ENCODE results near the gene FBXL7. TPM values are rescaled to one million over a fixed set of nuclear protein-coding genes. Genes with fewer than 3 reads are reported as not detected.

FBXL7 gene
- total and polyA plus RNA-seq, 8 donors = 0.35 to 2.4 (median 1.2) TPM

GRCh38 chr5:15510092-15510491 lies 10.1 kb downstream of the FBXL7 start:
- Histone ChIP-seq H3K27ac (no peak overlapping the region), H3K36me3 (no peaks in the 10 kb centered on the region), H3K27me3 (no peaks in the 10 kb centered on the region), H3K4me1 (no peaks in the 10 kb centered on the region), H3K9me3 (no peaks in the 10 kb centered on the region), H3K4me3 (no peak overlapping the region)
- WGBS, 2 donors = 52 to 79% methylated on average over 1 of the region's 1 CpG
- DNase-seq = no peak
- FAIRE-seq = no peak
- no peak for TF ChIP-seq CTCF (IDR thresholded peaks at IDR 0.05)
- intact Hi-C loops (cut with DNase I) = no loop called here
- no peak for ATAC-seq

DNA sequence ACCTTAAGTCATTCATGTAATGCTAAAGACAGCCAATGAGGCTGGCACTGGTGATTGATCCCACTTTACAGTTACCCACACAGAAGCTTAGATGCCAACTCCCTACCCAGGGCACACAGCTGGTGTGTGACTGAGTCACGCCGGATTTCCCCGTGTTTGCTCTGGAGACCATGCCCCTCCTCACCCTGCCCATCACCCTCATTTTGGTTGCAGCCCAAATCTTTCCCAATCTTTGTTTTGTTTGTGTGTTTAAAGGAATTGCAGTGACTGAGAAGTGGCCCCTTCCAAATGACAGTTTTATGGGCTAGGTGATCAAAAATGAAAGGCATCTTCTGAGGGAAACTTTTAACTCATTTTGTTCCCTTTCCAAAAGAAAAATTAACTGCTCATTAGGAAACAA lies 10.9 kb downstream of the FBXL7 start:
- Histone ChIP-seq H3K9me3 (no peaks in the 10 kb centered on the region), H3K4me3 (no peak overlapping the region), H3K36me3 (no peaks in the 10 kb centered on the region), H3K4me1 (no peaks in the 10 kb centered on the region), H3K27me3 (no peaks in the 10 kb centered on the region), H3K27ac (no peak overlapping the region)
- no peak for TF ChIP-seq CTCF (IDR thresholded peaks at IDR 0.05)
- DNase-seq (no peak), ATAC-seq (no peak), FAIRE-seq (no peak)
- intact Hi-C loops (cut with DNase I) = no loop called here
- 16 to 27% methylated on average over 3 of the region's 3 CpGs for WGBS, 2 donors

- Histone ChIP-seq H3K9me3 (no peaks in the 10 kb centered on the region), H3K27me3 (no peaks in the 10 kb centered on the region), H3K4me3 (no peak overlapping the region), H3K27ac (no peak overlapping the region), H3K4me1 (no peaks in the 10 kb centered on the region), H3K36me3 (no peaks in the 10 kb centered on the region)
- intact Hi-C loops (cut with DNase I) = no loop called here
- TF ChIP-seq CTCF (IDR thresholded peaks at IDR 0.05) = no peak
- DNase-seq = no peak
- FAIRE-seq = no peak
- ATAC-seq = no peak
- WGBS, 2 donors = 48 to 61% methylated on average over 2 of the region's 2 CpGs
These were observed 13.5 kb downstream of the FBXL7 start for GRCh38 chr5:15513431-15513830.

DNA sequence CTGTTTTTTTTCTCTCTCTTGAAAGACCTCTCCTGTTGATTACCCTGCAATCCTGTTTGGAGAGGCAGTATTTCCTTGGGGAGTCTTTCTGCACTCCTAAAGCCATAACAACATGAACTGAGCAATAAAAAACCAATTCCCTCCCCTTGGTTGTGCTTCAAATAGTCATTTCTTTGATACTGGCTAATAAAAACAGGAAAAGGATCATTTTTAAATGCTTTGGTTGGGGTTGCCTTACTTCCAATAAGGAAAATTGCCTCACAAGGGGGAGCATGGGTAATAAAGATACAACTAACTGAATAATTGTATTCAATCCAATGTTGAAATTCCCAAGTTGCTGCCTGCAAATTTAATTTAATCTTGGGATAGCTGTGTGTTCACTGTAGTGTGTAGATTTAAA lies 13.9 kb downstream of the FBXL7 start:
- no peak for DNase-seq
- Histone ChIP-seq H3K4me1 (no peaks in the 10 kb centered on the region), H3K4me3 (no peak overlapping the region), H3K27me3 (no peaks in the 10 kb centered on the region), H3K9me3 (no peaks in the 10 kb centered on the region), H3K27ac (no peak overlapping the region), H3K36me3 (no peaks in the 10 kb centered on the region)
- no peak for ATAC-seq
- no peak for FAIRE-seq
- no peak for TF ChIP-seq CTCF (IDR thresholded peaks at IDR 0.05)
- intact Hi-C loops (cut with DNase I) = no loop called here

DNA sequence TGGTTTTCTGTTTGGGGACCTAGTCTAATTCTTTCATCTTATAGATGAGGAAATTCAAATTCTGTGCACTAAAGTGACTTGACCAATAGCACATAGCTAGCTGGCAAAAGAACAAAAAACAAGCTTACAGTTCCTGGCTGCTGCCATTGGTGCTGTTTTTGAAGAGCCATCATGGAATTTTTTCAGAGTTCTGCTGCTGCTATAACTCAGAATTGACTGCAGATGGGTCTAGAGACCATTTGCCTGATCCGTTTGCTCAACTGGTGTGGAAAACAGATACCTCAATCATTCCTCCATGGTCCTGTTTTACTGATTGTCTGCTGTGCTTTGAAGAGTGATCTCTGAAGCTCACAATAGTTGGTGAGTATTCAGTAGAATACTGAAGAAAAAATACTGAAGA lies 15.2 kb downstream of the FBXL7 start:
- no peak overlapping the region for H3K27ac ChIP-seq
- ATAC-seq = no peak
- H3K4me1 ChIP-seq = no peaks in the 10 kb centered on the region
- no peaks in the 10 kb centered on the region for H3K9me3 ChIP-seq
- 39 to 41% methylated on average over 1 of the region's 1 CpG for WGBS, 2 donors
- DNase-seq = no peak
- intact Hi-C loops (cut with DNase I) = no loop called here
- no peaks in the 10 kb centered on the region for H3K27me3 ChIP-seq
- no peak for TF ChIP-seq CTCF (IDR thresholded peaks at IDR 0.05)
- no peaks in the 10 kb centered on the region for H3K36me3 ChIP-seq
- no peak for FAIRE-seq
- no peak overlapping the region for H3K4me3 ChIP-seq
